Thymus (tissue), 11 donors: ENCODE measurements around the gene DDO. TPM values are rescaled to one million over a fixed set of nuclear protein-coding genes. Genes with fewer than 3 reads are reported as not detected.

Source experiments
- DNase-seq, 9 donors: peaks; one replicate each; pipeline ENCODE4 v3.0.0-alpha.2; 2013; ENCODE audit warnings: low spot score in 9 of 9, low read depth in 6 of 9, missing footprints in 1 of 9
- H3K27ac ChIP-seq, 2 donors: one replicate each; pipeline ENCODE4 v1.5.1; 2013; ENCODE audit warnings: control low read depth in 1 of 2, low read depth in 1 of 2, low read length in 1 of 2, mild to moderate bottlenecking in 1 of 2, moderate library complexity in 1 of 2
- H3K27me3 ChIP-seq, 2 donors: one replicate each; pipeline ENCODE4 v1.5.1; 2013; ENCODE audit warnings: low read length in 1 of 2; ENCODE audit not compliant: control insufficient read depth in 2 of 2, insufficient read depth in 1 of 2
- H3K36me3 ChIP-seq, 2 donors: one replicate each; pipeline ENCODE4 v1.5.1; 2013; ENCODE audit warnings: low read length in 1 of 2, mild to moderate bottlenecking in 1 of 2, moderate library complexity in 1 of 2; ENCODE audit not compliant: control insufficient read depth in 2 of 2, insufficient read depth in 2 of 2
- H3K4me1 ChIP-seq, 2 donors: one replicate each; pipeline ENCODE4 v1.5.1; 2013; ENCODE audit warnings: low read length in 2 of 2; ENCODE audit not compliant: control insufficient read depth in 2 of 2, insufficient read depth in 2 of 2
- H3K4me3 ChIP-seq, 2 donors: one replicate each; pipeline ENCODE4 v1.5.1; 2013; ENCODE audit warnings: low read length in 2 of 2, control low read depth in 1 of 2, mild to moderate bottlenecking in 1 of 2
- H3K9me3 ChIP-seq, 2 donors: one replicate each; pipeline ENCODE4 v1.5.1; 2013; ENCODE audit warnings: low read length in 1 of 2, mild to moderate bottlenecking in 1 of 2; ENCODE audit not compliant: control insufficient read depth in 2 of 2, insufficient read depth in 1 of 2
- WGBS: extraction: QIAGEN DNeasy Blood & Tissue Kit; methylation state at CpG from one replicate; pipeline ENCODE4 v1.1.7; 2013; 5-methylcytosine and 5-hydroxymethylcytosine counted together
- polyA plus RNA-seq: library from polyadenylated mRNA; stranded (reverse); fragments of 200-250 nt; gene quantifications from one replicate; pipeline ENCODE4 v1.2.3, GENCODE V29; 2013
- total RNA-seq: library from RNA; stranded (reverse); fragments of 120-200 nt; gene quantifications from one replicate; pipeline ENCODE4 v1.2.4, GENCODE V29; 2013
- donor health status: healthy.

The DDO gene
- total and polyA plus RNA-seq, 2 donors, result 0.14 to 0.64 TPM

DNA sequence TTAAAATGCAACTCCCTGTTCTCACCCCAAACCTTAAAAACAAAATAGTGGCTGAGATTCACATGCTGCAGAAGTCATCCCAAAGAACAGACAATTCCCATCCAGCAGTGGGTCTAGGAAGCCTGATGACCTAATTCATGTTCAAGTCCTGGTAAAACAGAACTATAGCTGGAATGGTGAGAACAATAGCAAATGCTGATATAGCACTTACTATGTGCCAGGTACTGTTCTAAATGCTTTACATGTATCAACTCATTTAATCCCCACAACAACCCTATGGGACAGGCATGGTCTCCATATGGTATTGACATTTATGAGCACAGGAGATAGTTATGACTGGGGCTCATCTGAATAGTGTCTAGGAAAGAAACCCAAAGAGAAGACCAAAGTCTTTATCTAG lies 5.6 kb downstream of the DDO start:
- Histone ChIP-seq H3K4me1 (no peaks in the 10 kb centered on the region), H3K9me3 (no peaks in the 10 kb centered on the region), H3K27ac (no peak overlapping the region), H3K27me3 (no peaks in the 10 kb centered on the region), H3K4me3 (no peak overlapping the region), H3K36me3 (no peaks in the 10 kb centered on the region)
- no peak for DNase-seq

DNA sequence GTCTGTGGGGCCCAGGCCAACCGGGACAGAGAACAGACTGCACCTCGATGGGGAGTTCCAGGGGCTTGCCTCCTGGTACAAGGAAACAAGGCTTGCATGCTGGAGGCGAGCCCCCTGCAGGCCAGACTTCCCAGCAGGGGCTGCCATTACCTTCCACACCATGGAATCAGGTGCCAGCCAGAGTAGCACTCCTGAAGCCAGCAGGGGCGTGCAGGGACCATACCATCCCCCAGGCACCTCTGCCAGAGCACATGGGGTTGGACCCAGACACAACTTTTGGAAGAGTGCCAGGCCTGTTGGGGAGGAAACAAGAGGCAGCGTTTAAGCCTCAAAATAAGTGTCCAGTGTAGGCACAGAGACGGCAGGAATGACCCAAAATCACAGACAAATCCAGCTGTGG lies 6.5 kb downstream of the DDO start:
- H3K9me3 ChIP-seq, result no peaks in the 10 kb centered on the region
- 91% methylated on average over 6 of the region's 6 CpGs for WGBS
- no peaks in the 10 kb centered on the region for H3K36me3 ChIP-seq
- H3K4me1 ChIP-seq, result no peaks in the 10 kb centered on the region
- H3K27me3 ChIP-seq, result no peaks in the 10 kb centered on the region
- H3K4me3 ChIP-seq, result no peak overlapping the region
- no peak overlapping the region for H3K27ac ChIP-seq
- no peak for DNase-seq

DNA sequence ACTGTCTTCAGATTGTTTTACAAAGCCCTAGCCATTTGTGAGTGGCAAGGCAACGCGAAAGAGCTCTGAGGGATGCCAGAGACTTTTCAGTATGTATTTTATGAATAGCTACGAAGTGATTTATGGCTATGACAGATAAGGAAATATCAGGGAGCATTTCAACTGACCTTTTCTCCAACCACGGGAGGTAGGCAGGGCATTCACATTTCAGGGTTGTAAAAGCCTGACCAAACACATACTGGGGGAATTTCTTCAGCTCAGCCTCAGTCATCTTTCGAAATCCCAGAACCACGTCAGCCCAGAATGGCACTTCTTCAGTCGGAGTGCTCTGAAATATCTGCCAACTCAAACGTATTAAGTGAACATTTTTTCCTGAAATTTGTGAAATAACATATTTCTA lies 10.8 kb downstream of the DDO start:
- WGBS, result 87% methylated on average over 8 of the region's 8 CpGs
- Histone ChIP-seq H3K36me3 (no peaks in the 10 kb centered on the region), H3K27me3 (no peaks in the 10 kb centered on the region), H3K4me3 (no peak overlapping the region), H3K9me3 (no peaks in the 10 kb centered on the region), H3K4me1 (no peaks in the 10 kb centered on the region), H3K27ac (no peak overlapping the region)
- no peak for DNase-seq

DNA sequence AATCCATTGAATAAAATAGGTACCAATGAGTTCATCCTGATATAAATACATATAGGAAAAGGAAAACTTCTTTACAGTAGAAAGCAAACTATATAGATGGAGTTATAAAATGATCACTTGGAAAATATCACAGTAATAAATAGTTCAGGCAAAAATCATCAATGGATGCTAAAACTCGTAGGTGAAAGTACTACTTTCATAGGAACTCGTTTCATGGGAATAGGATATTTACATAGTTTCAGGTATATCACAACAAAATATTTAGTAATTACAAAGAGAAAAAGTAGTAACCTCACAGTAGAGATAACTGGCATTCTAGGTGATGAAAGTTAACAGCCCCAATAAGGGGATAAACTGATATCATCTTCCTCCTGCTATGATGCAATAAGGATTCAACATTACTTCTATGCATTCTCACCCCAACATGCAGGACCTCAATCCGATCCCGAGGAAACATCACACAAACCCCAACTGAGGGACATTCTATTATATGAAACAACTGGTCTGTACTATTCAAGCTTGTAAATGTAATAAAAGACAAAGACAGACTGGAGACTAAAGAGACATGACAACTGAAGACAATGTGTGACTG lies 13.7 kb downstream of the DDO start:
- H3K27me3 ChIP-seq, result no peaks in the 10 kb centered on the region
- no peak overlapping the region for H3K27ac ChIP-seq
- WGBS, result 96% methylated on average over 4 of the region's 4 CpGs
- no peaks in the 10 kb centered on the region for H3K9me3 ChIP-seq
- DNase-seq, result no peak
- H3K36me3 ChIP-seq, result no peaks in the 10 kb centered on the region
- no peaks in the 10 kb centered on the region for H3K4me1 ChIP-seq
- H3K4me3 ChIP-seq, result no peak overlapping the region

DNA sequence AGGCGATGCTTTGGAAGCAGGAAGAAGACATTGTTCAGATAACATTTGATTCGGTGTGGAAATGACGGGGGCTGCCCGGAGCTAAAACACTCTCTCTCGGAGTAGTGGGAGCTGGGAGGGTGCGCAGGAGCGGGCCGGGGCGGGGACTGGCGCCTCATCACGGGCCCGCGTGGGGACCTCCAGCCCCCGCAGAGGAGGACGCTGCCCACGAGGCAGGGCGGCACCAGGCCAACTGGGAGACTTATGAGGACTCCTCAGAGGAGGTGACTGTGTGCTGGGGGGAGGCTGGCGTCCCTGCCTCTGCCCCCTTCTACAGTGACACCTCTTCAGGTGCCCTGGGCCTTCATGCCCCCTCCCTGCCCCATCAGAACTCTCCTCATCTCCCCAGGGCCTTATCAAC lies 15.2 kb downstream of the DDO start:
- H3K4me3 ChIP-seq, result peak overlapping the region in 1 of 2 donors; percentile 41
- H3K27me3 ChIP-seq, result no peaks in the 10 kb centered on the region
- no peaks in the 10 kb centered on the region for H3K36me3 ChIP-seq
- H3K9me3 ChIP-seq, result no peaks in the 10 kb centered on the region
- H3K4me1 ChIP-seq, result no peaks in the 10 kb centered on the region
- no peak overlapping the region for H3K27ac ChIP-seq
- no peak for DNase-seq
- 86% methylated on average over 18 of the region's 18 CpGs for WGBS

DNA sequence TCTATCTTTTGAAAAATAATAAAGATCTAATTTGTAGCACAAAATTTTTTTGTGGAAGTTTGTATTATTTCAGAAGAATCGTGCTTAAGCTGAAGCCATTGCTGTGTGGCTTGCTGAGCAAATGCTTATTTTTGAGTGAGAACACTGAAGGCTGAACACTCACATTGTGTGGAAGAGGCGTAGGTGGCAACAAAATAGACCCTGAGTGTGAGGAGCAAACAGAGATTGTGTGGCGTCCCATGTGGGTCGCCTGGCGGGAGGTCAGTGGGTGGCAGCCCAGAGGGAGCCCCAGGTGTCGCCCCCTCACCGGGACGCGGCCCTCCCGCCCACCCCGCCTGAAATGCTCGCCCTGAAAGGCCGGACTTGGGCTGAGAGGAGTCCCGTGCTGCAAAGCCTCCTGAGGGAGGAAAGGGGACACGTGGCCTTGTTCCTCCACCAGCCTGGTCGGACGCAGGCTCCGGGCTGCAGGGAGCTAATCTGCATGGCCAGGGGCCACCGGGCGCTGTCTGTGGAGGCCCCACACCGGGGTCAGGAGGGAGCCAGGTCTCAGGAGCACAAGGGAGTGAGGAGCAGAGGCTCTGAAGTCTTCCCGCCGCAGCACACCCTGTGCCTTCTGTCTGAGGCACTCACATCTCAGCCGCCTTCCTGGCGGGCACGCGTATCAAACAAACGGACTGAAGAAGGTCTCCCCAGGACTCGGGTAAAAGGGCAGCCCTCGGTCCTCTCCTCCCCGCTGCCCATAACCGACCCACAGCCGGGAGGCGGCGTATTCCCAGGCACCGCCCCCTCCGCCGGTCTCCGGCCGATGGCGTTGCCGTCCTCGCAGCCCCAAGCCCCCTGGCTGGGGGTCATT lies 15.9 kb downstream of the DDO start:
- Histone ChIP-seq H3K9me3 (no peaks in the 10 kb centered on the region), H3K27me3 (no peaks in the 10 kb centered on the region), H3K4me3 (peak overlapping the region in 1 of 2 donors; percentile 41), H3K27ac (no peak overlapping the region), H3K36me3 (no peaks in the 10 kb centered on the region), H3K4me1 (no peaks in the 10 kb centered on the region)
- no peak for DNase-seq
- 61% methylated on average over 43 of the region's 43 CpGs for WGBS

DNA sequence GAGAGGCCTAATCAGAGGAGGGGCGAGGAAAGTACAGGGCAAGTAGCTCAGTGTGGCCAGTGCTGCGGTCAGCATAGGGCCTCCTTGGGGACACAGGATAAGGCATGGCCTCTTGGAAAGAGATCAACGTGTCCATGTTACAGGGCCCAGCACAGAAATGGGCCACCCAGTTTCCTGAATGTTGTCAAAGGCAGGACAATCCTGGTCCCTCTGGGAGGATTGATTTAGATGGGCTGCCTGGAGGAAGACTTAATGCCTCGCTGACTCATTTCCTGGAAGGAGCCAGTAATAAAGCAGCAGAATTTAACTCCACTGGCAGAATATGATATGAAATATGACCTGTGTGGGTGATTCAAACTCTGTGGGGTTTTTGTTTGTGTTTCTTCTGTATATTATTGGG lies 16.6 kb downstream of the DDO start:
- H3K9me3 ChIP-seq, result no peaks in the 10 kb centered on the region
- WGBS, result 89% methylated on average over 4 of the region's 4 CpGs
- no peaks in the 10 kb centered on the region for H3K27me3 ChIP-seq
- H3K4me3 ChIP-seq, result no peak overlapping the region
- DNase-seq, result no peak
- no peaks in the 10 kb centered on the region for H3K4me1 ChIP-seq
- no peaks in the 10 kb centered on the region for H3K36me3 ChIP-seq
- H3K27ac ChIP-seq, result no peak overlapping the region

DNA sequence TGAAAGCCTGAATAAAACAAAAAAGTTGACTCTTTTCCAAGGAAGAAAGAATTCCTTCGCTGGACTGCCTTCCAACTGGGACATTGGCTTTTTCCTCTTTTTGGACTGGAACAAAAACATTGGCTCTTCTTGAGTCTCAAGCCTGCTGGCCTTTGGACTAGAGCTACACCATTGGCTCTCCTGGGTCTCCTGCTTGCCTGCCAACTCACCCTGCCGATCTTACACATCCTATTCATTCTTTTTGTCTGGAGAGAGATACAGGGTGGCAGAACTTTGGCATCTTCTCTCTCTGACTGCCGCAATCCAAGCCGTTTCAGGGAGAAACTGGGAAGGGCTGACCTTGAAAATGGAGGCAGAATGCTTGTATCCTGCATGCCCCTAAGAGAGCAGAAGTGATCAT lies 20.2 kb downstream of the DDO start:
- 94% methylated on average over 4 of the region's 4 CpGs for WGBS
- Histone ChIP-seq H3K4me3 (no peak overlapping the region), H3K4me1 (peaks cover 0 to 2% of the 10 kb centered on the region in 2 donors), H3K27ac (no peak overlapping the region), H3K36me3 (no peaks in the 10 kb centered on the region), H3K9me3 (no peaks in the 10 kb centered on the region), H3K27me3 (no peaks in the 10 kb centered on the region)
- DNase-seq, result no peak

DNA sequence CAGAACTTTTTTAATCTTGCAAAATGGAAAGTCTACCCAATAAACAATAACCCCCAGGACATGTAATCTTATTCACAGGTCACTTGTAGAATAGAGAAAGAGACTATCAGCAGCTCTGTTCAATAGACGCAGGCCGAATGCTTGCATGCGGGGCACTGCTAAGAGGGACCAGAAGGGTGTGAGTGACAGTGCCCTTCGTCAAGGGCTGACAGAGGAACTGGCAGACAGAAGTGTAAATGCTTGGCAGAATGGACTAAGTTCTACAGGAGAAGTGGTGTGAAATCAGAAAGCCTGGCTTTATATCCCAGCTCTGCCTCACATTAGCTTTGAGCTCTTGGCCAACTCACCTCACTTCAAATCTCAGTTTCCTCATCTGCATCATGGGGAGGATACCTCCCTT lies 21.0 kb downstream of the DDO start:
- no peaks in the 10 kb centered on the region for H3K27me3 ChIP-seq
- peaks cover 0 to 8% of the 10 kb centered on the region in 2 donors for H3K4me1 ChIP-seq
- H3K36me3 ChIP-seq, result no peaks in the 10 kb centered on the region
- DNase-seq, result no peak
- no peak overlapping the region for H3K4me3 ChIP-seq
- H3K27ac ChIP-seq, result no peak overlapping the region
- H3K9me3 ChIP-seq, result no peaks in the 10 kb centered on the region
- 98% methylated on average over 4 of the region's 4 CpGs for WGBS
